Stimulated activated CD4-positive, alpha-beta T cell treated with anti-CD3 and anti-CD28 coated beads, Interleukin-12 subunit alpha, Interleukin-12 subunit beta, amount 100 ng/mL, for 4 hours (primary cell): ENCODE measurements around the gene BRICD5.
A peak's percentile ranks its signal among the peaks of the same experiment; 100 is the strongest.
"Not testable (repeated sequence)": the region's sequence is repeated elsewhere in the genome, so short reads cannot be mapped to it uniquely, and the experiment has no call there.

Experiments used
- DNase-seq: peaks from one replicate; pipeline ENCODE4 v3.0.0-alpha.2; 2020

BRICD5 gene

DNA sequence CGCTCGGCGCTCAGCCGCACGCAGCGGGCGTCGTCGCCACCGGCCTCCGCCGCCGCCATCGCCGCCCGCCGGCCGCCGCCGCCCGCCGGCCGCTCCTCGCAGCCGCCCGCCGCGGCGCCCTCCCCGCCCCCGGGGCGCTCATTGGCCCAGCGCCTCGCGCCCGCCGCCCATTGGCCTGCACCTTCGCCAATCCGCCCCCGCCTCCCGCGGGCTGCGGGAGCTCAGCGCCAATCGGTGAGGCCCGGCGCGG is 4.0 kb upstream of the BRICD5 start, which contains the start of gene PGP:
Gene PGP (minus strand): TSS at position 122 of the 250 bp plus-strand sequence. CDS start 63 bp downstream, at position 59.
- no peak for DNase-seq

DNA sequence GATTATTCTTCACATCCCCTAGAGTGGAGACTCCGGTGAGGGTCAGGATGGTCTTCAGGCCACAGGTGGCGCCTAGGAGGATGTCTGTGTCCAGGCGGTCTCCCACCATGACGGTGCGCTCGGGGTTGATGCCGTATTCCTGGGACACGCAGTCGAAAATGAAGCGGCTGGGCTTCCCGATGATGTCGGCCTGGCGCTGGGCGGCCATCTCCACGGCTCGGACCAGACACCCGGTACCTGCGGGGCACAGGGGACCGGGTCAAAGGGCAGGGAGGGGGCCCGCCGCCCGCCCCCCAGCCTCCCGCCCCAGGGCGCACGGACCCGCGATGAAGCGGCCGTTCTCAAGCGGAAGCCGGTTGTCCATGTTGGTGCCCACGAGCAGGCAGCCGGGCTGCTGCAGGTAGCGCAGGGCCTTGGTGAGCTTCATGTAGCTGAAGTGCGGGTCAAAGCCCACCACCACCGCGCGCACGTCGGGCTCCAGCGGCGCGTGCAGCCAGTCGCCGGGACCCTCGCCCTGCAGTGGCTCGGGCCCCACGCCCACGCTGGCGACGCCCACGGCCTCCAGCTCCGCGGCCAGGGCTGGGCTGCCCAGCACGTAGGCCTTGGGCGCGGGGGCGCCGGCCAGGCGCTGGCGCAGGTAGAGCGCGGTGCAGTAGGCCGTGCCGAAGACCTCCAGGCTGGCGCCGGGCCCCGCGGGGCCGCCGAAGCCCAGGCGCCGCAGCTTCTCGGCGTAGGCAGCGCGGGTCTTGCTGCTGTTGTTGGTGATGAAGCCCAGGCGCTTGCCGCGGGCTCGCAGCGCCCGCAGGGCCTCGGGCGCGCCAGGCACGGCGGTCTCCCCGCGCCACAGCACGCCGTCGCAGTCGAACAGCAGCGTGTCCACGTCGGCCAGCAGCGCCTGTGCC is 3.4 kb upstream of the BRICD5 start:
- no peak for DNase-seq

DNA sequence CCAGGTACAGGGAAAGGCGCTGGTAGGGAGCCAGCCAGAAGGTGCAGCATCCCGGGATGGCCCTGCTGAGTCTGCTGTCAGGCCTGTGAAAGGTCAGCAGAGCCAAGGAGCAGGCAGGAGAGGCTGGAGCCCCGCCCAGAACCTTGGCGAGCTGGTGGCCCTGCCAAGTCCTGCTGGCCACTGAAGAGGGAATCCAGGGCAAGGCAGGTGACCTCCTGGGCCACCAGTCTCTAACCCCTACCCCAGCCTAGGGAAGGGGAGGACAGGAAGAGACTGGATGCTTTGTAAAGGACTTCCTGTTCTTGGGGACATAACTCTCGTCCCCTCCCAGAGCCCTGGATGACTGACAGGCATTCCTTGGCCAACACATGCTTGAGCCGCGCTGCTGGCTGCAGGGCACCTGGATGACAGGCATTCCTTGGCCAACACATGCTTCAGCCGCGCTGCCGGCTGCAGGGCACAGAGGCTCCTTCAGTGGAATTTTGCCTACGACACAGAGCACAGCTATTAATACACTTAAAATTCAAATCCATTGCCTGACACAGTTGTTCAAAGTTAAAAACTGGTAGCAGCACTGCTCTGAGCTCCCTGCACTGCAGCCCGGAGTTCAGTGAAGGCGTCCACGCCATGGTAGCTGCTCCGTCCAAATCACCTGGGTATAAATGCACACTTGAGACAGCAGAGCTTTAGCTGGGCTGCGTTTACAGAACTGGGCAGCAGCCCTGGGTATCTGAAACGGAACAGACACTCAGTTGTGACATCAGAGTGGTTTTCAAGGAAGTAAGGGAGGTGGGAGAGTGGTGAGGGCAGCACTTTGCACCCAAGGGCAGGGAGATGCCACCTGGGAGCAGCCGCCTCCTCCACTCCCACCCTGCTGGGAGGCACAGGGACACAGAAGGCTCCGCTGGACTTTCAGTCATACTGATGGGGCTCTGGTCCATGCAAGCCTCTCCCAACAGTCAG is 2.0 kb upstream of the BRICD5 start:
- no peak for DNase-seq

DNA sequence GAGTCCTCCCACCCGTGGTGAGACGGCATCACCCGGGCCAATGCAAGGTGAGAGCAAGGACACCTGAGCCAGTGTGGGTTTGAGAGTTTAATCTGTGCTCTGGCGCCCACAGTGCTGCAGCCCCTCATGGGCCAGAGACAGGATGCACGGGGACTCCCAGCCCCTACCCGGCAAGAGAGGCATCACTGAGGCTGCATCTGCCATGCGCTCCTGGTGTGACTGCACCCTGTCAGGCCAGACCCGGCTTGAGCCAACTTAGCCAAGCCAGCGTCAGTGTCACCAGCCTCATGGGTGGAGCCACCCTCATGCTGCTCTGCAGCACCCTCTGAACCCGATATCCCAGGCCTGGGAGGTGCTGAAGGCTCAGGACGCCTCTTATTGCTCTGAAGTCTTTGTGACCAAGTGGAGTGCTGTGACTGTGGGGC is 1.3 kb upstream of the BRICD5 start:
- DNase-seq, result no peak

- no peak for DNase-seq
Measured at GRCh38 chr16:2210009-2210332, 692 bp downstream of the BRICD5 start.

- no peak for DNase-seq
Measured at GRCh38 chr16:2209258-2210008, 1.2 kb downstream of the BRICD5 start.

DNA sequence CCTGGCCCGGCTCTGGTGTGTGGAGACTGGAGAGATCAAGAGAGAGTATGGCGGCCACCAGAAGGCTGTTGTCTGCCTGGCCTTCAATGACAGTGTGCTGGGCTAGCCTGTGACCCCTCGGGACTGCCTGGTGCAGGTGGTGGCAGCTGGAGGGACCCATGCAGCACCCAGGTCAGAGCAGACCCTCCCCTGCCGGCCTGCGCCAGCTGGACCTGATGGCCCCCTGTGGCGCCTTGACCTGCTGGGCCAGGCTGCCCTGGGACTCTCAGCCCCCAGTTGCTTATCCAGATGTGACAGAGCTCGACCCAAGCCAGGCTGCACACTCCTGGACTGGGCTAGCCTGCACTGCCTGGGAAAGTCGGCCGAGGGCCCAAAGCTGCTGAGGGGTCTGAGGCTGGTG is 1.9 kb downstream of the BRICD5 start:
- DNase-seq, result no peak

DNA sequence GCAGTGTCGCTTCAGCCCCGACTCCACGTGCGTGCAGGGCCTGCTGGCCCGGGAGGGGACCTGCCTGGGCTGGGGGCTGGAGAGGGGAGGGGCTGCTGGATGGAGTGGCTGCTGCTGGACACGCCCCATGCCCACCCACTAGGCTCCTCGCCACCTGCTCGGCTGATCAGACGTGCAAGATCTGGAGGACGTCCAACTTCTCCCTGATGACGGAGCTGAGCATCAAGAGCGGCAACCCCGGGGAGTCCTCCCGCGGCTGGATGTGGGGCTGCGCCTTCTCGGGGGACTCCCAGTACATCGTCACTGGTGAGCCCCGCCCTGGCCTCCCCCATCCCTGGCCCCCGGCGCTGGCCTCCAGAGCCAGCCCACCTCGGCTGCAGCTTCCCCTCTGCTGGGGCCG is 2.4 kb downstream of the BRICD5 start:
- DNase-seq, result no peak

- DNase-seq, result no peak
Measured at GRCh38 chr16:2207872-2208271, 2.8 kb downstream of the BRICD5 start.

DNA sequence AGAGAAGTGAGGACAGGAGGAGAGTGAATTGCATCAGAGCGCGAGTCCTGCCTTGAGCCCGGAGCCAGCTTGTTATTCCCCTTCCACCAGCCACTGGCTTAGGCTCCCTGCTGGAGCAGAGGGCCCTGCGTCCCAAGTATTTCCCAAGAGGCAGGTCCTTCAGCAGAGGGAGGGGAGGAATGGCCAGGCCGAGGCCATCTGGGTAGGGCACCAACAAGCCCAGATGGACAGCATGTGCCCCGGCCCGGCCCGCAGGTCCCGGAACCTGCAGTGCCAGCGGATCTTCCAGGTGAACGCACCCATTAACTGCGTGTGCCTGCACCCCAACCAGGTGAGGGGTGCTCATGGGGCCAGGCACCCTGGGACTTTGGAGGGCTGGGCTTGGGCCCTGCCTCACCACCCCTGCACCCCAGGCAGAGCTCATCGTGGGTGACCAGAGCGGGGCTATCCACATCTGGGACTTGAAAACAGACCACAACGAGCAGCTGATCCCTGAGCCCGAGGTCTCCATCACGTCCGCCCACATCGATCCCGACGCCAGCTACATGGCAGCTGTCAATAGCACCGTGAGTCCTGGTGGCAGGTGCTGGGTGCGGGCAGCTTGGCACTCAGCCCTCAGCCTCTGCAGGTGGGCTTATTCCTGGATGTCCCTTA is 3.8 kb downstream of the BRICD5 start:
- DNase-seq, result no peak

- DNase-seq, result no peak
Measured at GRCh38 chr16:2206420-2206779, 4.3 kb downstream of the BRICD5 start.

DNA sequence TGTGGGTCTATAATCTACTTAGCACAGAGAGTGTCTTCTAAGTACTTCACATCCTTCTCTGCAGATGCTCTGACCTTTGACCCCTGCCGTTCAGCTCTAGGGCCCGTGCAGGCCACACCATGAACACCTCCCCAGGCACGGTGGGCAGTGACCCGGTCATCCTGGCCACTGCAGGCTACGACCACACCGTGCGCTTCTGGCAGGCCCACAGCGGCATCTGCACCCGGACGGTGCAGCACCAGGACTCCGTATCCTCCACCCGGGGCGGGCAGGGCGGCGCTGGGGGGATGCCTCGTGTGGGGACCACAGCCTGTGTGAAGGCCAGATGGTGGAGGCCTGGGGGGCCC is 4.7 kb downstream of the BRICD5 start:
- peak; percentile 26 for DNase-seq

DNA sequence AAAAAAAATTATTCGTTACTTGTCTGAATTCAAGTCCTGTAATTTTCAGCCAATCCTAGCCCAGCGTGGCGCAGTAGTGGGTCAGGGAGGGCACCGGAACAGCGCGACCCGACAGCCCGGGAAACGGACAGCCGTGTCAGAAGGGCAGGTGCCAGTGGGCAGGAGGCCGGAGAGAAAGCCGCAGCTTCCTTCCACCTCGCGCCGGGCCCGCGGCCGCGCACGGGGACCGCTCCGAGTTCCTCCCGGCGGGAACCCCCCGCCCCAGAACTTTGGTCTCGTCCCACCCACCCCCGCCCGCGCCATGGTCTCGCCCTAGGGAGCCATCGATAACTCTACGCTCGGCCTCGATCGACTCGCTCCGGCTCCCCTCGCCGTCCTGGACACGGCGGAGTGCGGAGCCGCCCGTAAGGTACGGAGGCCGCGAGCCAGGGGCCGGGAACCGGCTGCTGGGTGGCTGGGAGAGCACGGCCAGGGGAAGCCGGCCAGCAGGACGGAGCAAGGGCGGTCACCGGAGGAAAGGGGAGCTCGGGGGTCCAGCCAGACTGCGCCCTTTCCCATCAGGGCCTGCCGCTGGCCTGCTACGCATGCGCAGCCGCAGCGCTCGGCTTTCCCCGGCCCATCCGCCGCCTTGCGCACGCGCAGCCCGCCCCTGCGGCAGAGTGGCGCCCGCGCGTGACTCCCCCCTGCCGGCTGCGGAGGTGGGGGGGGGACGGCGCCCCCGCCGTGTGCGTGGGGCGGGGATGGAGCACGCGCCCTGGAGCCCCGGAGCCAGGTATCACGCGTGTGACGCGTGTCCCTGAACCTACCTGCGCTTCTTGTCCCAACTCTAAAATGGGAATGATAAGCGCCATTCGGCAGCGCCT is 5.3 kb downstream of the BRICD5 start, which contains the start of gene MLST8:
Gene MLST8 (plus strand): TSS at position 351 of the 863 bp plus-strand sequence. CDS start 632 bp downstream, outside the sequence.
- DNase-seq, result peak; percentile 90

- DNase-seq, result no peak
Measured at GRCh38 chr16:2204416-2205103, 6.1 kb downstream of the BRICD5 start.

GRCh38 chr16:2203119-2203688 is 7.5 kb downstream of the BRICD5 start:
- DNase-seq, result not testable (repeated sequence)

DNA sequence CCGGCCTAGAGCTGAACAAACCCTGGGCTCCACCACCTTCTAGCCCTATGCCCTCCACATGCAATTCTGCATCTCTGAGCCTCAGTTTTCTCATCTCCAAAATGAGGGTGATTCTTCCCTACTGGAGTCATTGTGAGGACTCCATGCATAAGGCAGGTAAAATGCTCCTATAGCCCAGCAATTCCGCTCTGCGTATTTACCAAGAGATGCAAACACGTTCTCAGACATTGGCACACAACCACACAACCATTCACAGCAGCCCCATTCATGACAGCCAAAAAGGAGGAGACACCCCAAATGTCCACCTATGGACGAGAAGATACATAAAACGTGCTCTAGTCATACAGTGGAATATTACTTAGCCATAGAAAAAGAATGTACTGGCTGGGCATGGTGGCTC is 10.3 kb downstream of the BRICD5 start:
- DNase-seq, result no peak

DNA sequence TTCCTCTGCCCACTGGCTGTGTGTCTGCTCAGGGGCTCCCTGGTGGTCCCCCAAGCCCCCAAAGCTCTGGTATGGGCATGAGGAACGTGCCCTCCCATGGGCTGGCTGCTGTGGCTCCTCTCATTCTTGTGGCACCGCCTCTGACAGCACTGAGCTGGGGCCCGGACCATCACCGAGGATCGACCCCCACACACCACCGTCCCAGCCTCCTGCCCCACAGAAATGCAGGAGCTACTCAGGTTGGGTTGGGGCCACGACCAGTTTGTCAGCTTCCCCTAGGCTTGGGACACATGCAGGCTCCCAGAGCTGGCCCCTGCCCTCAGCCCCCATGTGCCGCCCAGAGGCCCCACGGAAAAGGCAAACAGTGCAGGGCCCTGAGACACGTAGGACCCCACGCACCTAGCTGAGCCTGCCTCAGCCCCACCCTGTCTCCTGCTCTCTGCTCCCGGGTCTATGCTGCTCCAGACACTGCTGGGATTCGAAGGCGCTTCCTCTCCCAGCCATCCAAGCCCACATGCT is 11.0 kb downstream of the BRICD5 start:
- no peak for DNase-seq

- no peak for DNase-seq
Measured at GRCh38 chr16:2199095-2199494, 11.6 kb downstream of the BRICD5 start.

DNA sequence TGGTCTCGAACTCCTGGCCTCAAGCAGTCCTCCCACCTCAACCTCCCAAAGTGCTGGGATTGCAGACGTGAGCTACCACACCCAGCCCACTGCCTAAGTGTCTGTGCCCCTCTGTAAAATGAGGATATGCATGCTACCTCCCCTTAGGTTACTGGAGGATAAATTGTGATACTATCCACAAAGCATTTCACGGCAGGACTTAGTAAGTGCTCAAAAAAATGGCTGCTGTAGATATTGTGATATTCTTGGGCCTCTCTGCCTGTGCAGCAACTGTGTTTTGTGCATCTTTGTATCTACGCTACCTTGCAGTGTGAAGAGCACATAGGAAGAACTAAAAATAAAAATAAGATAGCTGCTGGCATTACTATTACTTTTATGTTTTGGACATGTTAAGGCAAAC is 12.4 kb downstream of the BRICD5 start:
- DNase-seq, result no peak

DNA sequence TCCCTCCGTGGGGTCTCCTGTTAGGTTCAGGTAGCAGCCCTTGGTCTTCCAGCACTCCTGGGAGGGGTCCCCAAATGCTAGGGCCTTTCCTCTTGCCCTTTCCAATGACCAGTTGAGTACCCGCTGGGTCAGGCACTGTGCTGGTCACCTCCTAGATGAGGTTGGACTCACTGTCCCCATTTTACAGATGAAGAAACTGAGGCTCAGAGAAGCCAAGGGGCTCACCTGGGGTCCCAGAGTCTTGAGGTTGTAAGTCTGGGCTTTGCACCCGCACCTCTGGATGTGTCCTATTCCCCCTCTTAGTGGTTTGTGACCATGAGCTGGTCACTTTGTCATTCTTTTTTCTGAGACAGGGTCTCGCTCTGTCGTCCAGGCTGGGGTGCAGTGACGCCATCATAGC is 12.9 kb downstream of the BRICD5 start:
- no peak for DNase-seq
